Subcutaneous abdominal adipose tissue (tissue), 5 donors: ENCODE measurements around the gene HP1BP3.

ENCODE experiments used
- H3K27ac ChIP-seq: one replicate; pipeline ENCODE4 v1.7.0; 2013; ENCODE audit warnings: low read depth, mild to moderate bottlenecking, inconsistent platforms, low read length, moderate library complexity
- H3K27me3 ChIP-seq, 5 donors: one replicate each; pipeline ENCODE4 v1.7.0; 2013; ENCODE audit warnings: low read length in 5 of 5, inconsistent platforms in 1 of 5; ENCODE audit not compliant: control insufficient read depth in 5 of 5, insufficient read depth in 4 of 5
- H3K36me3 ChIP-seq, 5 donors: one replicate each; pipeline ENCODE4 v1.7.0; 2013; ENCODE audit warnings: low read length in 5 of 5; ENCODE audit not compliant: control insufficient read depth in 5 of 5, insufficient read depth in 5 of 5
- H3K4me1 ChIP-seq, 5 donors: one replicate each; pipeline ENCODE4 v1.7.0; 2013; ENCODE audit warnings: low read length in 5 of 5, mild to moderate bottlenecking in 3 of 5, moderate library complexity in 1 of 5; ENCODE audit not compliant: control insufficient read depth in 5 of 5, insufficient read depth in 5 of 5
- H3K4me3 ChIP-seq, 5 donors: one replicate each; pipeline ENCODE4 v1.7.0; 2013; ENCODE audit warnings: low read length in 5 of 5, low read depth in 1 of 5
- H3K9ac ChIP-seq, 5 donors: one replicate each; pipeline ENCODE4 v1.7.0; 2013; ENCODE audit warnings: low read length in 5 of 5, mild to moderate bottlenecking in 4 of 5, moderate library complexity in 3 of 5
- H3K9me3 ChIP-seq, 5 donors: one replicate each; pipeline ENCODE4 v1.7.0; 2013; ENCODE audit warnings: low read length in 5 of 5; ENCODE audit not compliant: control insufficient read depth in 5 of 5
- donor health status: healthy.
- donor health status: healthy.
- donor health status: healthy.
- donor health status: healthy.
- donor health status: healthy.

Gene HP1BP3

DNA sequence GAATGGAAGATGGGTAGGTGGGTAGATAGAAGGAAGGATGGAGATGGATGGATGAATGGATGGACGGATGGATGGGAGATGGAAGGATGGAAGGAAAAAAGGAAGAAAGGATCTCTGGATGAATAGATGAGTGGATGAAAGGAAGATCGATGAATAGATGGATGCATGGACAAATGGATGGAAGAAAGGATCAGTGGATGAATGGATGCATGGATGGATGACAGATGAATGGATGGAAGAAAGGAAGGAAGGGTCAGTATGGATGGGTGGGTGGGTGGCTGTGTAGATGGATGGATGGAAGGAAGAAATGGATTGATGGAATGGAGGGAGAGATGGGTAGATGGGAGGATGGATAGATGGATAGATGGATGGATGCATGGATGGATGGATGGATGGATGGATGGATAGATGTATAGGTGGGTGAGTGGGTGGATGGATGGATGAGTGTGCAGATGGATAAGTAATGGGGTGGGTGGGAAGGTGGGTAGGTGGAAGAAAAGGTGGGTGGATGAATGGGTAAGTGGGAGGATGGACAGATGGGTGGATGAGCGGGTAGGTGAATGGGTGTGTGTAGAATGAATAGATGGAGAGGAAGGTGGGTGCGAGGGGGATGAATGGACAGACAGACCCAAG, 83.9 kb downstream of the HP1BP3 start:
- H3K27me3 ChIP-seq: no peaks in the 10 kb centered on the region
- no peaks in the 10 kb centered on the region for H3K36me3 ChIP-seq
- no peaks in the 10 kb centered on the region for H3K9me3 ChIP-seq
- H3K9ac ChIP-seq: no peak overlapping the region
- H3K4me1 ChIP-seq: no peaks in the 10 kb centered on the region
- H3K4me3 ChIP-seq: no peak overlapping the region
- H3K27ac ChIP-seq: no peak overlapping the region

DNA sequence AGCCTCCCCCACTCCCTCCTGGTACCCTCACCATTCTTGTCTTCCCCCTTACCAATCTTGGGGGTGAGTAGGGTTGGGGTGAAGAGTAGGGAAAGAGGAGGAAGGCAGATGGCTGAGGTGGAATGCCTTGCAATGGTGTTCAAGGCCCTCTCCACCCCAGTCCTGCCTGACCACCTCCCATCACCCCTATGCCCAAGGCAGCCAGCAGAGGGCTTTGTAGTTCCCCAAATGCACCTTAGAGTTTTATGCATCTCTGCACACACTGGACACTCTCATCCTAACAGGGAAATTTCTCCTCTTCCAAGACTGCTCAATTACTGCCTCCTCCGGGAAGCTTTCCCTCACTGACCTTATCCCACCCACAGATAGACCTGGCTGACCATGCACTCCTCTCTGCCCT, 84.7 kb downstream of the HP1BP3 start:
- no peak overlapping the region for H3K4me3 ChIP-seq
- H3K36me3 ChIP-seq: no peaks in the 10 kb centered on the region
- H3K9ac ChIP-seq: no peak overlapping the region
- H3K9me3 ChIP-seq: no peaks in the 10 kb centered on the region
- no peaks in the 10 kb centered on the region for H3K27me3 ChIP-seq
- H3K4me1 ChIP-seq: peaks cover 0 to 2% (median under 1%) of the 10 kb centered on the region in 5 donors
- no peak overlapping the region for H3K27ac ChIP-seq

DNA sequence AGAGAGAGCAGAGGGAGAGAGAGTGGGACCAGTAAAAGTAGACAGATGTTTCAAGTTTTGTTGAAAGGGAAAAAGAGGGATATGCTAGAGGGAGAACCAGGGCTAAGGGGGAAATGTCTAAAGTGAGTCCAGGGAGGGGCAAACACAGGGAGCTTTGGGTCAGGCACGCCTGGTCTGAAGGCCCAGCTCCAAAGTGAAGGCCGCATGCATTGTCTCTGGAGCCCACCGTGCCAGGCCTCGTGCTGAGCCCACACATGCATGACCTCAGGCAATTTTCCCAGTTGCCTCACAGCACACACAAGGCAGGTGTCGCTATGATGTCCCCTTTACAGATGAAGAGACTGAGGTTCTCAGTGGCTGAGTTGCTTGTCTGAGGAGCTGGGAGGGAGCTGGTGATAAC, 85.3 kb downstream of the HP1BP3 start:
- Histone ChIP-seq H3K27me3 (no peaks in the 10 kb centered on the region), H3K9ac (no peak overlapping the region), H3K36me3 (no peaks in the 10 kb centered on the region), H3K9me3 (no peaks in the 10 kb centered on the region), H3K4me3 (no peak overlapping the region), H3K27ac (no peak overlapping the region), H3K4me1 (peaks cover 0 to 8% (median 6%) of the 10 kb centered on the region in 5 donors)

DNA sequence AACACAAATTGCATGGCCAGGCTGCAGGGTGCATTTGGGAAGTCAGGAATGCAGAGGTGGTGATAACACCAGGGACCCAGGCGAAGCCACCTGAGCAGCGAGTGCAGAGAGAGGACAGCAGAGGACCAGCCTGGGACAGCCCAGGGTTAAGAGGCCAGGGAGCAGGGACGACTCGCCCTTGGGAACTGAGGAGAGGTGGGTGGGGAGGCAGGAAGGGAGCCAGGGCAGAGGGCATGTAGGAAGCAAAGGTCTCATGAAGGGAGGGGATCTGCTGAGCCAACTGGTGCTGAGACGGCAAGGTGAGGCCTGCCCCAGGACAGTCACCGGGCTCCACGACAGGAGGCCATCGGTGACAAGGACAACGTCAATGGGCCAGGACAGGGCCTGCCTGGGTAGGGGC, 85.7 kb downstream of the HP1BP3 start:
- H3K9ac ChIP-seq: no peak overlapping the region
- no peak overlapping the region for H3K4me3 ChIP-seq
- H3K27me3 ChIP-seq: no peaks in the 10 kb centered on the region
- H3K4me1 ChIP-seq: peaks cover 0 to 11% (median 9%) of the 10 kb centered on the region in 5 donors
- no peaks in the 10 kb centered on the region for H3K9me3 ChIP-seq
- no peaks in the 10 kb centered on the region for H3K36me3 ChIP-seq
- H3K27ac ChIP-seq: no peak overlapping the region

DNA sequence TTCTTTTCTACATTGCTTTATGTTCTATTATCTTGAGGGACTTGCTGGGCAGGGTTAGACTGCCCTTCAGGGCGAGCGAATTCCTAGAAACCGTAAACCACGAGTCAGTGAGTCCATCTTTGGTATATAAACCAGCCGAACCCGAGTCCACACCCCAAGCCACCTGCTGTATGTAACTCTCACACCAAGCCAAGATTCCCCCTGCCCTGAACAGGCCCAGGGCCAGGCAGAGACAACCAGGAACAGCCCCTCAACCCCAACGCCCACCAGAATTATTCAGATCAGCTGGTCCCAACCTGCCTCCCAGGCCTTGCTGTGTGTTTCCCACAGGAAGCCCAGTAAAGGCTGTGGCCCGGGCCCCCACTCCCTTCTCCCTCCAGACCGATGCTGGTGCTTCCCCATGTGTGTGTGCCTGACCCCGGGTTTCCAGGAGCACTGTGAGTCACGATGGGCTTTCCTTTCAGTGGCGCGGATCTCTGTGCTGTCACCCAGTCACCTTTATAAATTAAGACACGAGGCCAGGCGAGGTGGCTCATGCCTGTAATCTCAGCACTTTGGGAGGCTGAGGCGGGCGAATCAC, 86.4 kb downstream of the HP1BP3 start:
- no peak overlapping the region for H3K27ac ChIP-seq
- no peak overlapping the region for H3K9ac ChIP-seq
- H3K36me3 ChIP-seq: no peaks in the 10 kb centered on the region
- H3K9me3 ChIP-seq: no peaks in the 10 kb centered on the region
- H3K4me3 ChIP-seq: no peak overlapping the region
- peaks cover 0 to 17% (median 14%) of the 10 kb centered on the region in 5 donors for H3K4me1 ChIP-seq
- no peaks in the 10 kb centered on the region for H3K27me3 ChIP-seq

DNA sequence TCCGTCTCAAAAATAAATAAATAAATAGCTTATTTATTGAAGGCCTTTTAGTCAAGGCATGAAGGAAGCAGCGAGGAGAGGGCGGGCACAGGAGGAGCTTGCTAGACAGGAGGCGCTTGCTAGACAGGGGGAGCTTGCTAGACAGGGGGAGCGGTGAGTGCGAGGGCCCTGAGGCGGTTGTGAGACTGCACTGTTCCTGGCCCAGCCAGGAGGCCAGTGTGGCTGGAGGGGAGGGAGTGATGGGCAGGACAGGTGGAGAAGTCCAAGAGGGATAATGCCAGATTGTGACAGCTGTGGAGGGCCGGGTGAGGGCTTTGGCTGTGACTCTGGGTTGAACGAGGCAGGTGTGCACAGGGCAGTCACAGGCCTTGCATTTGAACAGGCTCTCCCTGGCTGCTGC, 87.5 kb downstream of the HP1BP3 start:
- H3K4me3 ChIP-seq: no peak overlapping the region
- no peak overlapping the region for H3K9ac ChIP-seq

DNA sequence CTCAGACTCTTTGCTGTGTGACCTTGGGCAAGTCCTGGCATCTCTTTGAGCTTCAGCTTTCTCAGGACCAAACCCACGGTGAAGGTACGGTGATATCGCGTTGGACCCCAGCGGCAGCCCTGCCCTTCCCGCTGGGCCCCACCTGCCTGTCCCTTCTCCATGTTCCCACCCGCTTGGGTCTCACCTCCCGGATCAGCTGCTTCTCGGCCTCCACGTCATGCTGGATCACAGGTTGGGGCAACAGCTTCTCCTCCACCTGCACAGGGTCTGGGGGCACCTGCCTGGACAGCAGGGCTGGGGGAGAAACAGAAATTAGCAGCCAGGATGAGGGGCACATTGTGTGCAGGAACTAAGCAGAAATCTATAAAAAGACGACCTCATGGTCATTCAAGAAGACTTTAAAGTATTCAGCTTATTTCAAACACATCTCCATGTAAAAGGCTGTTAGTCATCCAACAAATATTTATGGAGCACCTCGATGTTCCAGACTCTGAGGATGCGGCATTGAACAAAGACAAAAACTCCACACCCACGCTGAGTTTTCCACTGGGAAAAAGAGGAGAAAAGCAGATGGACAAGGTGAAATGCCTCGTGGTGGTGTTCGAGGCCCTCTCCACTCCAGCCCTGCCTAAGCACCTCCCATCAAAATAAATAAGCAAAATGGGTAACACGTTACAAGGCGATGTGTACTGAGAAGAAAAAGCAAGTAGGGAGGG, 88.8 kb downstream of the HP1BP3 start:
- Histone ChIP-seq H3K36me3 (no peaks in the 10 kb centered on the region), H3K27me3 (no peaks in the 10 kb centered on the region), H3K9me3 (no peaks in the 10 kb centered on the region), H3K27ac (no peak overlapping the region), H3K4me1 (peaks cover 0 to 17% (median 14%) of the 10 kb centered on the region in 5 donors), H3K4me3 (no peak overlapping the region), H3K9ac (no peak overlapping the region)

More for the DNA sequence above, 87.5 kb downstream of the HP1BP3 start:
- Histone ChIP-seq H3K36me3 (no peaks in the 10 kb centered on the region), H3K4me1 (peaks cover 0 to 17% (median 14%) of the 10 kb centered on the region in 5 donors), H3K27me3 (no peaks in the 10 kb centered on the region), H3K27ac (no peak overlapping the region), H3K9me3 (no peaks in the 10 kb centered on the region)

DNA sequence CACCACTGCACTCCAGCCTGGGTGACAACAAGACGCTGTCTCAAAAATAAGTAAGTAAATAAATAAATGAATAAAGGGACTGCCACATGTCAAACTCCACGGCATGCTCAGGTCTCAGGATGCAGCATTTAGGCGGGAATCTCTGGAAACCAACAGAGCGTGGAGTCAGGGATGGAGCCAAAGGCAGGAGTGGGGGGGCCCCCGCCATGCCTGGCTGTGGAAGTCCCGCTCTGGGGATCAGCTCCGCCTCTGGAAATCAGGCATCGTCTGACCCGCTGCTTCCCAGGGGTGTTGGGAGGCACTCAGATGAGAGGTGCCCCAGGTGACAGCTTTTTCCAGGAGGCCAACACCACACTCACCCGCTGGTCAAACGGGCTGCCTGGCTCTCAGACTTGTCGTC, 89.5 kb downstream of the HP1BP3 start:
- no peaks in the 10 kb centered on the region for H3K36me3 ChIP-seq
- no peaks in the 10 kb centered on the region for H3K27me3 ChIP-seq
- no peak overlapping the region for H3K4me3 ChIP-seq
- H3K9me3 ChIP-seq: no peaks in the 10 kb centered on the region
- H3K27ac ChIP-seq: no peak overlapping the region
- peaks cover 0 to 17% (median 14%) of the 10 kb centered on the region in 5 donors for H3K4me1 ChIP-seq
- no peak overlapping the region for H3K9ac ChIP-seq

DNA sequence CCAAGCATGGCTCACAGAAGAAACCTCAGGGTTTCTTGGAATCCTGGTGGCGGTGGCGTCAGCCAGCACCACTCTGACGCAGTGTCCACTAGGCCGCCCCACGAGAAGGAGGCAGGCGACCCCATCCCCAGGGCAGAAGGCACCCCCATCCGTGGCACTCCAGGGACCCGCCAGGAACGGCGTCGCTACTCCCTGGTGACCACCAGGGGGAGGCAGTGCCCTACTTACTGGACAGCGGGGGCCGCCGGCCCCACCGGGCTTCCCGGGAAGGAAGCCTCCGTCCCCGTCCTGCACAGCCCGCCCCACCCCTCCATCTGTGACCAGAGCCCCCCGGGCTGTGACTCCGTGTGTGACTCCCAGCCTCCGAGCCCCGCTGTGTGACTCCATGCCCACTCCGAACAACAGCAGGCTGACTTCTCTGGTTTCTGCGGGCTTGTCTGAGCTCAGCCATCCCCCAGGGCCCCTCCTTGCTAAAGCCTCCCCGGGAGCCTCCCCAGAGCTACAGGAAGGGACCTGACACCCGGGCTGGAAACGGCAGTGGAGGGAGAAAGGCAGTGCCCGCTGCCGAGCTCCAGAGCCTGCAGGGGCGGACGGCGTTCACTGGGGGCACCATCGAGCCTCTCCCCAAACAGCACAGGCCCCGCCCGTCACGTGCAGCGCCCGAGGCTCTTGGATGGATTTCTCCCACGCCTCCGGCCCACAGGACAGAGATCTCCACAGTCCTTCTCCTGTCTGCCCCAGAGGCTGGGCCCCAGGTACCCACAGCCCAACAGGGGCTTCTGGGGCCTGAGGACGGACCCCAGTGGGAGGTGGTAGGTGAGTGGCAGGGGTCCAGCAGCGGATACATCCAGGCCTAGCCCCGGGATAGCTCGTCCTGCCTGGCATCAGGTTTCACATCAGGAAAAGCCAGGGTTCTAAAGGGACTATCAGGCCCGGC, 90.4 kb downstream of the HP1BP3 start:
- Histone ChIP-seq H3K9me3 (peaks cover 0 to 3% (median 0%) of the 10 kb centered on the region in 5 donors), H3K4me3 (peak overlapping the region; percentile 63 to 79 (median 73)), H3K4me1 (peaks cover 0 to 17% (median 14%) of the 10 kb centered on the region in 5 donors), H3K36me3 (no peaks in the 10 kb centered on the region), H3K27me3 (no peaks in the 10 kb centered on the region), H3K27ac (peak overlapping the region; percentile 74), H3K9ac (peak overlapping the region; percentile 52 to 82 (median 73))
